HepG2 (cell line): Measurements from ENCODE around the gene MOV10L1. TPM values are rescaled to one million over a fixed set of nuclear protein-coding genes. Genes with fewer than 3 reads are reported as not detected.

Experiments used
- ATAC-seq: fragments of 200-7000 bp; cut with Tn5 transposase; 3 replicates; pipeline ENCODE4 v1.9.1; 2020; ENCODE audit warnings: mild to moderate bottlenecking, moderate library complexity
- BruUV-seq: library from RNA; stranded (reverse); fragments of 400-500 nt; replicated peaks from 2 replicates; lab custom pipeline; 2021; lab: Mats Ljungman, UMichigan
- CTCF ChIA-PET: fragments of 300-600 bp; formaldehyde crosslinking; extraction: SDS; loops from one replicate; lab custom pipeline; 2021; ENCODE audit warnings: low total read pairs, inconsistent platforms, low intra/inter-chr PET ratio; lab: Yijun Ruan, JAX
- POLR2A ChIA-PET: fragments of 350-600 bp; sonication (Branson Sonifier 250); formaldehyde crosslinking; loops from one replicate; lab custom pipeline; 2020; ENCODE audit warnings: antibody characterized with exemption, inconsistent platforms; lab: Yijun Ruan, JAX
- DNase-seq: peaks from one replicate; pipeline ENCODE4 v3.0.0-alpha.2; 2015; ENCODE audit warnings: low spot score
- FAIRE-seq: peaks from 3 replicates; lab custom pipeline; 2011; peaks lifted over from hg19 to GRCh38; lab: Jason Lieb, UNC
- H2AFZ ChIP-seq: one replicate; pipeline ENCODE4 v1.6.1; 2011; ENCODE audit warnings: low read length, inconsistent platforms
- H3K27ac ChIP-seq: fragments of 300-600 bp; 3 replicates; pipeline ENCODE4 v1.8.0; 2011; ENCODE audit warnings: mixed run types, mild to moderate bottlenecking, mixed read lengths, low read length, inconsistent platforms; ENCODE audit not compliant: insufficient read depth; ENCODE audit errors: extremely low read length
- H3K27me3 ChIP-seq, 2 experiments: fragments of 200-600 bp in 1 of 2; 2 replicates in 1 of 2; 3 replicates in 1 of 2; pipeline versions ENCODE4 v1.6.0 to v1.8.0; 2011; ENCODE audit warnings: low read length in 2 of 2, mild to moderate bottlenecking in 2 of 2, moderate library complexity in 2 of 2, inconsistent platforms in 1 of 2; ENCODE audit not compliant: insufficient read depth in 2 of 2, control insufficient read depth in 1 of 2
- H3K36me3 ChIP-seq, 2 experiments: fragments of 200-600 bp in 1 of 2; replicated peaks in 1 of 2; 2 replicates in 1 of 2; 3 replicates in 1 of 2; pipeline versions ENCODE4 v1.5.1 to v1.8.0; 2011; ENCODE audit warnings: low read length in 2 of 2, inconsistent platforms in 1 of 2; ENCODE audit not compliant: insufficient read depth in 2 of 2, control insufficient read depth in 1 of 2
- H3K4me1 ChIP-seq: 2 replicates; pipeline ENCODE4 v1.5.1; 2012; ENCODE audit warnings: low read length, inconsistent platforms; ENCODE audit not compliant: insufficient read depth
- H3K4me2 ChIP-seq: 2 replicates; pipeline ENCODE4 v1.6.0; 2011; ENCODE audit warnings: low read depth, low read length, inconsistent platforms
- H3K4me3 ChIP-seq, 3 experiments: fragments of 200-600 bp in 1 of 3; sonication (generic), shearing (Covaris generic) in 1 of 3; replicated peaks in 1 of 3; 2 replicates each; pipeline ENCODE4 v1.5.1; 2011 to 2016; ENCODE audit warnings: low read length in 3 of 3, inconsistent platforms in 2 of 3, low read depth in 2 of 3, mild to moderate bottlenecking in 2 of 3, control low read depth in 1 of 3, mixed read lengths in 1 of 3; ENCODE audit not compliant: insufficient read depth in 1 of 3
- H3K79me2 ChIP-seq: one replicate; pipeline ENCODE4 v1.6.1; 2011; ENCODE audit warnings: low read length, inconsistent platforms; ENCODE audit not compliant: insufficient read depth
- H3K9ac ChIP-seq: 2 replicates; pipeline ENCODE4 v1.6.0; 2011; ENCODE audit warnings: mild to moderate bottlenecking, low read depth, low read length, inconsistent platforms; ENCODE audit not compliant: insufficient read depth
- H3K9me3 ChIP-seq: 2 replicates; pipeline ENCODE4 v1.5.1; 2012; ENCODE audit warnings: mild to moderate bottlenecking, low read length
- H4K20me1 ChIP-seq: 2 replicates; pipeline ENCODE4 v1.6.0; 2011; ENCODE audit warnings: inconsistent platforms, mild to moderate bottlenecking, low read length, moderate library complexity; ENCODE audit not compliant: insufficient read depth
- MAF1 ChIP-seq: sonication (generic); formaldehyde crosslinking; IDR thresholded peaks from 2 replicates; pipeline ENCODE4 v1.5.0; 2020; ENCODE audit warnings: missing genetic modification reagents, borderline replicate concordance
- MBNL3 ChIP-seq: fragments of 250-450 bp; sonication (Bioruptor Pico); conservative IDR thresholded peaks from 2 replicates; pipeline ENCODE4 v1.8.0; 2022; ENCODE audit warnings: mild to moderate bottlenecking, inconsistent platforms
- MXI1 ChIP-seq: IDR thresholded peaks from 3 replicates; pipeline ENCODE4 v1.6.1; 2012; ENCODE audit warnings: low read depth, low read length, inconsistent platforms, borderline replicate concordance
- SOX13 ChIP-seq, 3 experiments: fragments of 450-650 bp in 1 of 3; sonication (generic) in 1 of 3; formaldehyde crosslinking in 1 of 3; IDR thresholded peaks in 2 of 3; conservative IDR thresholded peaks in 1 of 3; 2 replicates each; pipeline versions ENCODE4 v1.5.0 to v1.6.1; 2016 to 2020; ENCODE audit warnings: antibody characterized with exemption in 1 of 3, mild to moderate bottlenecking in 1 of 3, missing compliant biosample characterization in 1 of 3, missing genetic modification reagents in 1 of 3, moderate library complexity in 1 of 3
- TRAFD1 ChIP-seq: sonication (generic); formaldehyde crosslinking; IDR thresholded peaks from 2 replicates; pipeline ENCODE4 v1.5.1; 2020; ENCODE audit warnings: missing genetic modification reagents, mild to moderate bottlenecking, borderline replicate concordance
- ZNF597 ChIP-seq: sonication (generic); formaldehyde crosslinking; IDR thresholded peaks from 2 replicates; pipeline ENCODE4 v1.5.0; 2020; ENCODE audit warnings: missing genetic modification reagents
- ZNF709 ChIP-seq: sonication (generic); formaldehyde crosslinking; IDR thresholded peaks from 2 replicates; pipeline ENCODE4 v1.5.0; 2020; ENCODE audit warnings: mild to moderate bottlenecking, missing genetic modification reagents
- ZSCAN30 ChIP-seq: sonication (generic); formaldehyde crosslinking; IDR thresholded peaks from 2 replicates; pipeline ENCODE4 v1.5.0; 2020; ENCODE audit warnings: mild to moderate bottlenecking, missing genetic modification reagents
- WGBS: methylation state at CpG from one replicate; pipeline ENCODE4 v1.1.6; 2017; ENCODE audit warnings: low lambda C conversion rate; 5-methylcytosine and 5-hydroxymethylcytosine counted together
- in situ Hi-C: cut with HindIII; loops from 2 replicates; pipeline ENCODE4 v1.10.0; 2017; ENCODE audit warnings: low pct_unique_long_range_greater_than_20kb; ENCODE audit not compliant: extremely low pct_ligation_motif_present
- intact Hi-C: fragments of 100-400 bp; cut with micrococcal nuclease; formaldehyde crosslinking; loops from one replicate; pipeline ENCODE4 v1.10.0; 2022; ENCODE audit not compliant: unreplicated experiment
- polyA plus RNA-seq, 8 experiments: library from polyadenylated mRNA; depleted of rRNA in 3 of 8; stranded (reverse) in 7 of 8; unstranded in 1 of 8; fragments of >200 nt; fragmentation: Illumina TruSeq in 4 of 8; extraction: Trizol in 4 of 8; gene quantifications; 2 replicates each; pipeline versions ENCODE4 v1.2.1 to v1.2.3, GENCODE V29; 2011 to 2016; ENCODE audit warnings: low read depth in 4 of 8, missing spikeins in 1 of 8, mixed read lengths in 1 of 8; ENCODE audit not compliant: insufficient read depth in 1 of 8
- total RNA-seq, 5 experiments: library from RNA; depleted of rRNA; stranded (reverse); fragments of >200 nt; fragmentation: Illumina TruSeq; extraction: Trizol; gene quantifications; 2 replicates each; pipeline ENCODE4 v1.2.3, GENCODE V29; 2016; ENCODE audit warnings: low read depth in 1 of 5
- TF ChIP-seq, protein P1 (sequence below), 2 experiments: sonication (generic) in 1 of 2; formaldehyde crosslinking in 1 of 2; IDR thresholded peaks; 2 replicates each; pipeline versions ENCODE4 v1.5.1 to v1.6.1; 2011 to 2020; ENCODE audit warnings: borderline replicate concordance in 1 of 2, low read depth in 1 of 2, low read length in 1 of 2, mild to moderate bottlenecking in 1 of 2, missing genetic modification reagents in 1 of 2, moderate library complexity in 1 of 2
- TF ChIP-seq, protein P2 (sequence below): IDR thresholded peaks from 2 replicates; pipeline ENCODE4 v1.6.1; 2016

Gene MOV10L1
- total and polyA plus RNA-seq, 2 of the 13 experiments (the other 11 are each of a cell fraction or from before 2014, with no cell fraction given): 0.11 to 0.12 TPM

DNA sequence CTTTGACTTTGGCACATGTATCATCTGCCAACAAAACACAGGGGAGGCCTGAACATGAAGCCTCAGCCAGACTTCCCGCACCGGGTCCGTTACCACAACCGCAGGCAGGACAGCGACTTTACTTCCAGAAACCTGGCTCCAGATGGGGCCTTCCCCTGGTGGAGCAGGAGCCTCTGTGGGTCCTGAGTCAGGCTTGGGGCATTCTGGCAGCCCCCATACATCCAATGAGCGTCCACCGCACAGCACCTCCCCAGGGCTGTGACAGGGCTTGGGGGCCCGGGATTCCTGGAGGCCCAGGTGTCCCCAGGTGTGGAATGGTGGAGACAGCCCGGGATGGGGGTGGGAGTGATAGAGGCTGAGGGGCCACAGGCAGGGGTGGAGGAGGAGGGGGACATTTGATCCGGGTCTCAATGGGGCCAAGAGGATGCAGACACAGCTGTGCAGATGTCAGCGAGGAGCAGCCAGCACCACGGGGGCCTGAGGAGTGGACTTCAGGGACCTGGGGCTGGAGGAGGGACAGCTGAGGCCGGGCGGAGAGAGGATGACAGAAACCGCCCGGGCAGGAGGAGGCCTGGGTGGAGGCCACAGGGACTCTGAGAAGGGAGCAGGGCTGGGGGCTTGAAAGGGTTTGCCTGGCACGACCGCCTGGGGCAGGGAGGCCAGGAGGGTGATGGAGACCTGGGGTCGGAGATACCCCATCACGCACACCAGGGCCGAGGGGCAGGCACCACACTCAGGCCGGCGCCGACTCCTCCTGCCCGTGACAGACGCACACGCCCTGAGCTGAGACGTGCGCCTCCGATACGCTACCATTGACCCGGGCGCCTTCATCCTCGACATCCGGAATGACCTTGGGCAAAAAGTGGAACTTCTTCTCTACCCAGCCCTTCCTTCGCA lies 40.3 kb upstream of the MOV10L1 start:
- H3K4me2 ChIP-seq: no peak overlapping the region
- no peaks in the 10 kb centered on the region for H3K79me2 ChIP-seq
- no peaks in the 10 kb centered on the region for H3K4me1 ChIP-seq
- no TSS peak for BruUV-seq
- in situ Hi-C loops: no loop called here
- no peaks in the 10 kb centered on the region for H3K9me3 ChIP-seq
- no peaks in the 10 kb centered on the region for H4K20me1 ChIP-seq
- H3K9ac ChIP-seq: no peak overlapping the region
- peaks cover 3 to 43% of the 10 kb centered on the region in 2 experiments; a peak in 4 of 5 replicates for H3K27me3 ChIP-seq
- TF ChIP-seq SOX13 (IDR thresholded peaks at IDR 0.05): no peak
- no peak for TF ChIP-seq SOX13 (CRISPR knock-in tag; conservative IDR thresholded peaks at IDR 0.05 in 1 of 2, IDR thresholded peaks at IDR 0.05 in 1 of 2)
- TF ChIP-seq, protein P1, sequence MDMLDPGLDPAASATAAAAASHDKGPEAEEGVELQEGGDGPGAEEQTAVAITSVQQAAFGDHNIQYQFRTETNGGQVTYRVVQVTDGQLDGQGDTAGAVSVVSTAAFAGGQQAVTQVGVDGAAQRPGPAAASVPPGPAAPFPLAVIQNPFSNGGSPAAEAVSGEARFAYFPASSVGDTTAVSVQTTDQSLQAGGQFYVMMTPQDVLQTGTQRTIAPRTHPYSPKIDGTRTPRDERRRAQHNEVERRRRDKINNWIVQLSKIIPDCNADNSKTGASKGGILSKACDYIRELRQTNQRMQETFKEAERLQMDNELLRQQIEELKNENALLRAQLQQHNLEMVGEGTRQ (IDR thresholded peaks at IDR 0.05; ENCODE audit: low read depth, low read length): no peak
- TF ChIP-seq, protein P1 (CRISPR knock-in tag; IDR thresholded peaks at IDR 0.05; ENCODE audit: borderline replicate concordance): no peak
- TF ChIP-seq MAF1 (CRISPR knock-in tag): no peak
- TF ChIP-seq ZSCAN30 (CRISPR knock-in tag): no peak
- TF ChIP-seq ZNF597 (CRISPR knock-in tag): no peak
- TF ChIP-seq, protein P2, sequence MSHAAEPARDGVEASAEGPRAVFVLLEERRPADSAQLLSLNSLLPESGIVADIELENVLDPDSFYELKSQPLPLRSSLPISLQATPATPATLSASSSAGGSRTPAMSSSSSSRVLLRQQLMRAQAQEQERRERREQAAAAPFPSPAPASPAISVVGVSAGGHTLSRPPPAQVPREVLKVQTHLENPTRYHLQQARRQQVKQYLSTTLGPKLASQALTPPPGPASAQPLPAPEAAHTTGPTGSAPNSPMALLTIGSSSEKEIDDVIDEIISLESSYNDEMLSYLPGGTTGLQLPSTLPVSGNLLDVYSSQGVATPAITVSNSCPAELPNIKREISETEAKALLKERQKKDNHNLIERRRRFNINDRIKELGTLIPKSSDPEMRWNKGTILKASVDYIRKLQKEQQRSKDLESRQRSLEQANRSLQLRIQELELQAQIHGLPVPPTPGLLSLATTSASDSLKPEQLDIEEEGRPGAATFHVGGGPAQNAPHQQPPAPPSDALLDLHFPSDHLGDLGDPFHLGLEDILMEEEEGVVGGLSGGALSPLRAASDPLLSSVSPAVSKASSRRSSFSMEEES: no peak
- TF ChIP-seq ZNF709 (CRISPR knock-in tag): no peak
- TF ChIP-seq MXI1: no peak
- no peak for TF ChIP-seq MBNL3
- no peak for TF ChIP-seq TRAFD1 (CRISPR knock-in tag)
- FAIRE-seq: no peak
- no peak overlapping the region for H3K4me3 ChIP-seq
- no peaks in the 10 kb centered on the region for H3K36me3 ChIP-seq
- ChIA-PET CTCF (no interaction called here), POLR2A (no interaction called here)
- 54% methylated on average over 21 of the region's 36 CpGs for WGBS
- no peak for ATAC-seq
- H3K27ac ChIP-seq: no peak overlapping the region
- no peak overlapping the region for H2AFZ ChIP-seq
- intact Hi-C loops: no loop called here
- DNase-seq: no peak
